ENCODE measurements around the gene ETNPPL.

ETNPPL gene

DNA sequence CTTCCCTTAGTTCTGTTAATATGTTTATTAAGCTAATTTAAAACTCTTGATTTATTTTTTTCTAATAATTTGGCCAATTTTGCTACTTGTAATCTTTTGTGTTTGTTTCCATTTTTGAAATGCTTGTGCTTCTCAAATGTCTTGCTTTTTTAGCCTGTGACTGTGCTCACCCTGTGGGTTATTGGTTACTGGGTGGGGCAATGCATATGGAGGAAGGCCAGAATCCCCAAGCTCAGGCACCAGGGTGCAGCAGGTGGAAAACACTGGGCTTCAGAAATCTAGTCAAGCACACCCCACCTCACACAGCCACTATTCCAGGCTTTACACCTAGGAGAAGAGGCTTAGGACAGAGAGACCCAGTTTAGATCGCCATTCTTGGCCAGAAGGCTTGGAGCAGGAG, 33.1 kb downstream of the ETNPPL start:
- TF ChIP-seq, protein P1, sequence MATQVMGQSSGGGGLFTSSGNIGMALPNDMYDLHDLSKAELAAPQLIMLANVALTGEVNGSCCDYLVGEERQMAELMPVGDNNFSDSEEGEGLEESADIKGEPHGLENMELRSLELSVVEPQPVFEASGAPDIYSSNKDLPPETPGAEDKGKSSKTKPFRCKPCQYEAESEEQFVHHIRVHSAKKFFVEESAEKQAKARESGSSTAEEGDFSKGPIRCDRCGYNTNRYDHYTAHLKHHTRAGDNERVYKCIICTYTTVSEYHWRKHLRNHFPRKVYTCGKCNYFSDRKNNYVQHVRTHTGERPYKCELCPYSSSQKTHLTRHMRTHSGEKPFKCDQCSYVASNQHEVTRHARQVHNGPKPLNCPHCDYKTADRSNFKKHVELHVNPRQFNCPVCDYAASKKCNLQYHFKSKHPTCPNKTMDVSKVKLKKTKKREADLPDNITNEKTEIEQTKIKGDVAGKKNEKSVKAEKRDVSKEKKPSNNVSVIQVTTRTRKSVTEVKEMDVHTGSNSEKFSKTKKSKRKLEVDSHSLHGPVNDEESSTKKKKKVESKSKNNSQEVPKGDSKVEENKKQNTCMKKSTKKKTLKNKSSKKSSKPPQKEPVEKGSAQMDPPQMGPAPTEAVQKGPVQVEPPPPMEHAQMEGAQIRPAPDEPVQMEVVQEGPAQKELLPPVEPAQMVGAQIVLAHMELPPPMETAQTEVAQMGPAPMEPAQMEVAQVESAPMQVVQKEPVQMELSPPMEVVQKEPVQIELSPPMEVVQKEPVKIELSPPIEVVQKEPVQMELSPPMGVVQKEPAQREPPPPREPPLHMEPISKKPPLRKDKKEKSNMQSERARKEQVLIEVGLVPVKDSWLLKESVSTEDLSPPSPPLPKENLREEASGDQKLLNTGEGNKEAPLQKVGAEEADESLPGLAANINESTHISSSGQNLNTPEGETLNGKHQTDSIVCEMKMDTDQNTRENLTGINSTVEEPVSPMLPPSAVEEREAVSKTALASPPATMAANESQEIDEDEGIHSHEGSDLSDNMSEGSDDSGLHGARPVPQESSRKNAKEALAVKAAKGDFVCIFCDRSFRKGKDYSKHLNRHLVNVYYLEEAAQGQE (IDR thresholded peaks at IDR 0.05; ENCODE audit: insufficient replicate concordance, low read depth): no peak
- TF ChIP-seq GABPA (IDR thresholded peaks at IDR 0.05; ENCODE audit: low read depth) (no peak), SPI1 (IDR thresholded peaks at IDR 0.05; ENCODE audit: borderline replicate concordance, low read depth) (no peak), POLR2AphosphoS5 (IDR thresholded peaks at IDR 0.05; ENCODE audit: low read depth) (no peak)
- TF ChIP-seq, protein P2, sequence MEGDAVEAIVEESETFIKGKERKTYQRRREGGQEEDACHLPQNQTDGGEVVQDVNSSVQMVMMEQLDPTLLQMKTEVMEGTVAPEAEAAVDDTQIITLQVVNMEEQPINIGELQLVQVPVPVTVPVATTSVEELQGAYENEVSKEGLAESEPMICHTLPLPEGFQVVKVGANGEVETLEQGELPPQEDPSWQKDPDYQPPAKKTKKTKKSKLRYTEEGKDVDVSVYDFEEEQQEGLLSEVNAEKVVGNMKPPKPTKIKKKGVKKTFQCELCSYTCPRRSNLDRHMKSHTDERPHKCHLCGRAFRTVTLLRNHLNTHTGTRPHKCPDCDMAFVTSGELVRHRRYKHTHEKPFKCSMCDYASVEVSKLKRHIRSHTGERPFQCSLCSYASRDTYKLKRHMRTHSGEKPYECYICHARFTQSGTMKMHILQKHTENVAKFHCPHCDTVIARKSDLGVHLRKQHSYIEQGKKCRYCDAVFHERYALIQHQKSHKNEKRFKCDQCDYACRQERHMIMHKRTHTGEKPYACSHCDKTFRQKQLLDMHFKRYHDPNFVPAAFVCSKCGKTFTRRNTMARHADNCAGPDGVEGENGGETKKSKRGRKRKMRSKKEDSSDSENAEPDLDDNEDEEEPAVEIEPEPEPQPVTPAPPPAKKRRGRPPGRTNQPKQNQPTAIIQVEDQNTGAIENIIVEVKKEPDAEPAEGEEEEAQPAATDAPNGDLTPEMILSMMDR (IDR thresholded peaks at IDR 0.05; ENCODE audit: insufficient read depth, low read length): no peak
- no peaks in the 10 kb centered on the region for H3K27me3 ChIP-seq (ENCODE audit: insufficient read depth, poor library complexity, severe bottlenecking)
- H3K4me3 ChIP-seq (replicated peaks; ENCODE audit: insufficient read depth, low read length): no peak overlapping the region
- no peak for DNase-seq (ENCODE audit: low read depth in 1 of 2, low spot score in 1 of 2)
- no peak overlapping the region for H3K27ac ChIP-seq (replicated peaks)

DNA sequence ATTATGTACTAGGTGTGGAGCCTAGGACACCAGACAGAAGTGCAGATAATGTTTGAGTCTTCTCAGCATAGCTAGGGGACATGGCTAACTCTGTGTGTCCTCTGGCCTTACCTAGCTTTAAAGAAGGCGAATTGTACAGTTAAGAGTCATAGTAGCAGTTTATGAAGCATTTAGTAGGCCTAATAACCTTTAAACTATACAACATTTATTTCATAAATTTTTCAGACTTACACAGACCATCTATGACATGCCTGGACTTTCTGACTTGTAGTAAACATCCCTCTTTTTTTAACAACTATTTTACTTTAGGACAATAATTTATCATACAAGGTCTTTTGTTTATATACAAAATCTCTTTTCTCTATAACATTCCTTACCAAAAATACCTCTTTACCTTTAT, 37.4 kb downstream of the ETNPPL start:
- TF ChIP-seq, protein P2 (IDR thresholded peaks at IDR 0.05; ENCODE audit: insufficient read depth, low read length): no peak
- no peak for TF ChIP-seq POLR2AphosphoS5 (IDR thresholded peaks at IDR 0.05; ENCODE audit: low read depth)
- TF ChIP-seq, protein P1 (IDR thresholded peaks at IDR 0.05; ENCODE audit: insufficient replicate concordance, low read depth): no peak
- TF ChIP-seq SPI1 (IDR thresholded peaks at IDR 0.05; ENCODE audit: borderline replicate concordance, low read depth): no peak
- no peak for TF ChIP-seq GABPA (IDR thresholded peaks at IDR 0.05; ENCODE audit: low read depth)

DNA sequence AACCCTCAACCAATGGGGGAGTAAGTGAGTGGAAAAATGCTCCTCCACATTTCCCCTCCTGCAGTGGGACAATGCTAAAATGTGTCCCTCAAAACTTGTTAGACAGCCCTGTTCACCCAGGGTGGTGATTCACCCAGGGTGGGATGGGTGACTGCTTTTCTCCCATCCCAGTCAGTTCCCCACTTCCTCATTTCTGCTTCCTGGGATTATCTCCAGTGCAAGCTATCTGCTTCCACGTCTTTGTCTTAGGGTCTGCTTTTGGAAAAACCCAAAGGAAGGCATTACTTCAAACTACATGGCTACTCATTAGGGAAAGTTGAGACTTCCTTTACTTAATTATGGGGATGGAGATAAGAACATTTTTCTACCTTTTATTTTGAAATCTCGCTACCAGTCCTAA, 45.5 kb downstream of the ETNPPL start:
- Histone ChIP-seq H3K27me3 (ENCODE audit: insufficient read depth, poor library complexity, severe bottlenecking) (no peaks in the 10 kb centered on the region), H3K4me3 (replicated peaks; ENCODE audit: insufficient read depth, low read length) (no peak overlapping the region), H3K27ac (replicated peaks) (no peak overlapping the region)
- no peak for DNase-seq (ENCODE audit: low read depth in 1 of 2, low spot score in 1 of 2)
- TF ChIP-seq POLR2AphosphoS5 (IDR thresholded peaks at IDR 0.05; ENCODE audit: low read depth) (no peak), SPI1 (IDR thresholded peaks at IDR 0.05; ENCODE audit: borderline replicate concordance, low read depth) (0 out of 2 replicates have a peak, but pooled peaks have one; percentile 35), GABPA (IDR thresholded peaks at IDR 0.05; ENCODE audit: low read depth) (no peak)
- TF ChIP-seq, protein P2 (IDR thresholded peaks at IDR 0.05; ENCODE audit: insufficient read depth, low read length): no peak
- TF ChIP-seq, protein P1 (IDR thresholded peaks at IDR 0.05; ENCODE audit: insufficient replicate concordance, low read depth): no peak

More for the DNA sequence above, 37.4 kb downstream of the ETNPPL start:
- H3K27me3 ChIP-seq (ENCODE audit: insufficient read depth, poor library complexity, severe bottlenecking): no peaks in the 10 kb centered on the region
- no peak overlapping the region for H3K4me3 ChIP-seq (replicated peaks; ENCODE audit: insufficient read depth, low read length)
- DNase-seq (ENCODE audit: low read depth in 1 of 2, low spot score in 1 of 2): no peak
- H3K27ac ChIP-seq (replicated peaks): no peak overlapping the region
